Lower lobe of right lung (tissue), 2 donors: Measurements from ENCODE around the gene ATP13A4. TPM values are rescaled to one million over a fixed set of nuclear protein-coding genes. Genes with fewer than 3 reads are reported as not detected.

Source experiments
- ATAC-seq, 2 donors: fragments of 200-7000 bp; cut with Tn5 transposase; one replicate each; pipeline ENCODE4 v1.9.1; 2020 to 2022; ENCODE audit warnings: mild to moderate bottlenecking in 2 of 2, moderate library complexity in 2 of 2
- DNase-seq: peaks from one replicate; pipeline ENCODE4 v3.0.0-alpha.2; 2020
- H3K27ac ChIP-seq: fragments of 200-600 bp; one replicate; pipeline ENCODE4 v1.8.0; 2022
- H3K27me3 ChIP-seq: fragments of 200-600 bp; one replicate; pipeline ENCODE4 v1.8.0; 2022; ENCODE audit warnings: low read depth
- H3K36me3 ChIP-seq: fragments of 200-600 bp; one replicate; pipeline ENCODE4 v1.8.0; 2022; ENCODE audit warnings: mild to moderate bottlenecking
- H3K4me1 ChIP-seq: fragments of 200-600 bp; one replicate; pipeline ENCODE4 v1.8.0; 2022
- H3K4me3 ChIP-seq: fragments of 200-600 bp; one replicate; pipeline ENCODE4 v1.8.0; 2022; ENCODE audit warnings: mild to moderate bottlenecking
- H3K9me3 ChIP-seq: fragments of 200-600 bp; one replicate; pipeline ENCODE4 v1.8.0; 2022
- intact Hi-C: fragments of 100-400 bp; cut with DNase I; formaldehyde crosslinking; loops from one replicate; pipeline ENCODE4 v1.11.0; 2022
- total RNA-seq: library from RNA; stranded (reverse); fragmentation: NEBNext Ultra II Directional; extraction: Animal tissue kit (Norgen Biotek cat#: 25700); gene quantifications from one replicate; pipeline ENCODE4 v1.2.1, GENCODE V29; 2021
- TF ChIP-seq, protein P1 (sequence below): fragments of 200-600 bp; IDR thresholded peaks from one replicate; pipeline ENCODE4 v1.8.0; 2022; ENCODE audit warnings: antibody characterized with exemption, mild to moderate bottlenecking
- donor health status: DM: no; HTN: yes; CAD: no; lungs with severe emphysema.

The ATP13A4 gene
- total RNA-seq, 1 donor from 2014 or later: 188 TPM

DNA sequence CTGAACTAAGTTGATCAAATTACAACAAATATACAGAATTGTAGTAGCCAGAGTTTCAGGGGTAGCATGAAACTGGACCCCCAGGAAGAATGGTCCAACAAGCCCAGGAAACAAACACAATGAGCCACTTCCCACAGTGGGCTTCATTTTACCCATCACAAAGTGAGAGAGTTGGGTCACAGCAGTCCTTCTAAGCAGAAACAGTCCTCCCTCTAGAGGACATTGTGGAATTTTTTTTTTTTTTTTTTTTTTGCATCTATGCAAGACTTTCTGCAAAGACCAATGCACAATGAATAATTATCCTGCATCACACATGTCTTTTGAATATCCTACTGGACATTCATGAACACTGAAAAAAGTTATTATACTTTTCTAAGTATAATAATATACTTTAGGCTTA lies 102.4 kb downstream of the ATP13A4 start:
- Histone ChIP-seq H3K4me1 (no peaks in the 10 kb centered on the region), H3K4me3 (no peak overlapping the region), H3K27ac (no peak overlapping the region), H3K27me3 (no peaks in the 10 kb centered on the region), H3K36me3 (peaks cover 52% of the 10 kb centered on the region), H3K9me3 (no peaks in the 10 kb centered on the region)
- ATAC-seq: no peak
- TF ChIP-seq, protein P1, sequence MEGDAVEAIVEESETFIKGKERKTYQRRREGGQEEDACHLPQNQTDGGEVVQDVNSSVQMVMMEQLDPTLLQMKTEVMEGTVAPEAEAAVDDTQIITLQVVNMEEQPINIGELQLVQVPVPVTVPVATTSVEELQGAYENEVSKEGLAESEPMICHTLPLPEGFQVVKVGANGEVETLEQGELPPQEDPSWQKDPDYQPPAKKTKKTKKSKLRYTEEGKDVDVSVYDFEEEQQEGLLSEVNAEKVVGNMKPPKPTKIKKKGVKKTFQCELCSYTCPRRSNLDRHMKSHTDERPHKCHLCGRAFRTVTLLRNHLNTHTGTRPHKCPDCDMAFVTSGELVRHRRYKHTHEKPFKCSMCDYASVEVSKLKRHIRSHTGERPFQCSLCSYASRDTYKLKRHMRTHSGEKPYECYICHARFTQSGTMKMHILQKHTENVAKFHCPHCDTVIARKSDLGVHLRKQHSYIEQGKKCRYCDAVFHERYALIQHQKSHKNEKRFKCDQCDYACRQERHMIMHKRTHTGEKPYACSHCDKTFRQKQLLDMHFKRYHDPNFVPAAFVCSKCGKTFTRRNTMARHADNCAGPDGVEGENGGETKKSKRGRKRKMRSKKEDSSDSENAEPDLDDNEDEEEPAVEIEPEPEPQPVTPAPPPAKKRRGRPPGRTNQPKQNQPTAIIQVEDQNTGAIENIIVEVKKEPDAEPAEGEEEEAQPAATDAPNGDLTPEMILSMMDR: no peak
- no peak for DNase-seq
- intact Hi-C loops: no loop called here

DNA sequence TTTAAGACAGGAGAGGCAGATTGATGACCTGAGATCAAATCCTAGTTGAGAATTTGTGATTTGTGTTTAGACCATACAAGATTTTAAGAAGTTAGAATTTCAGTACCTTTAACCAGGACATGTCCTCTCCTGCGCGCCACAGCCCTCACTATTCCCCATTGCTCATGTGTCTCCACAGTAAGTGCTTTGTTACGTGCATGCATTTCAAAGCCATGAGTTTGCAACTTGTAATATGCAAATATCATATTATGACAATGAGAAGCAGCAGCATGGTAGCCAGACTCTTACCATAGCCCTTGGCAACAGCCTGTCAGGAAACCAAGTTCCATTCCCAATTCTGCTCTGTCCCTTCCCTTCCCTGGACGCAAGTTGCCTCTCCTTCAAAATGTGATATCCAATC lies 102.8 kb downstream of the ATP13A4 start:
- H3K27ac ChIP-seq: no peak overlapping the region
- TF ChIP-seq, protein P1: no peak
- intact Hi-C loops: no loop called here

DNA sequence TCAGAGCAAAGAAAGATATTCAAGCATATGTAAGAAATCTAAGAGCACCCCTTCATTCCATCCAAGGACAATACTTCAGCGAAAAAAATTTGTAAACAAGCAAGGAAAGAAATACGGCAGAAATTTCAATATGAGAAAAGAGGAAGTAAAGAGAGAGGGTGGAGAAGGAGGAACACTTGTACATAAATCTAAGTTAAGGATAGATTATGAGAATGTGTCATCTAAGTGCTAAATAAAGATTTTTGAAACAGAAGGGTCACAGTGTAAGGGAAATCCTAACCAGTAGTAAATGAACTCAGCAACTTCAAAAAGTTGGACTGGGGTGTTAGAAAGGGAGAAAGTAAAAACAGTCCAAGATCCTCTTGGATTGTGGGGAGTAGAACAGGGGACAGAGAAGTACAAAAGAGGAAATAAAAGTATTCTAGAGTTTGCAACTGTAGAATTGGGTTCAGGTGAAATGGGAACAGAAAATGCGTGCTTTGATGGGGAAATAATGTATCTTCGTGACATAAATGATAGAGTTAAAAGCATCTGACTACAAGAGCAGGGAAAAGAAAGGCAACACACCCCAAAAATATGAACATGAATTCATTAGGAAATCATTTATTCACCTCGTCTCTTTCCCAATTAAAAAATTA lies 107.6 kb downstream of the ATP13A4 start:
- Histone ChIP-seq H3K27ac (no peak overlapping the region), H3K36me3 (peaks cover 57% of the 10 kb centered on the region), H3K4me1 (no peaks in the 10 kb centered on the region), H3K9me3 (no peaks in the 10 kb centered on the region), H3K4me3 (no peak overlapping the region), H3K27me3 (no peaks in the 10 kb centered on the region)
- no peak for ATAC-seq
- TF ChIP-seq, protein P1: no peak
- DNase-seq: no peak
- intact Hi-C loops: no loop called here

More for the DNA sequence above, 102.8 kb downstream of the ATP13A4 start:
- Histone ChIP-seq H3K4me3 (no peak overlapping the region), H3K27me3 (no peaks in the 10 kb centered on the region), H3K4me1 (no peaks in the 10 kb centered on the region), H3K36me3 (peaks cover 56% of the 10 kb centered on the region), H3K9me3 (no peaks in the 10 kb centered on the region)
- DNase-seq (no peak), ATAC-seq (no peak)

DNA sequence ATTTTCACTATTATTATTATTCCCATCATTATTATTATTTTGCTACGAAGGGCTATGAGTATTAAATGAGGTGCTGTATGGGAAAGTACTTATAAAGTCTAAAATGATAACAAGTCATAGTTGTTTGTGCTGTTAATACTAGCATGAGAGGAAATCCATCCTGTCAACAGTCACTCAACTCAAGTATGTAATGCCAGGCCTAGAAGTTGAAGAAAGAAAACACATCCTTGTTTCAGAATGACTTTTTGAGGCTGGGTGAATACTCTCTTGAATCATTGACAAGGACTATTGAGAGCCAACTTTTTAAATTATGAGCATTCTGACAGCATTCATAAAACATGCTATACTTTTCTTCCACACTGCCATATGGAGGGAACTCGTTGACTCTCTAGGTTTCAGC lies 115.3 kb downstream of the ATP13A4 start:
- no peak for DNase-seq
- ATAC-seq: no peak
- Histone ChIP-seq H3K9me3 (no peaks in the 10 kb centered on the region), H3K27ac (no peak overlapping the region), H3K4me1 (no peaks in the 10 kb centered on the region), H3K36me3 (peaks cover 54% of the 10 kb centered on the region), H3K27me3 (no peaks in the 10 kb centered on the region), H3K4me3 (no peak overlapping the region)
- intact Hi-C loops: no loop called here
- TF ChIP-seq, protein P1: no peak

DNA sequence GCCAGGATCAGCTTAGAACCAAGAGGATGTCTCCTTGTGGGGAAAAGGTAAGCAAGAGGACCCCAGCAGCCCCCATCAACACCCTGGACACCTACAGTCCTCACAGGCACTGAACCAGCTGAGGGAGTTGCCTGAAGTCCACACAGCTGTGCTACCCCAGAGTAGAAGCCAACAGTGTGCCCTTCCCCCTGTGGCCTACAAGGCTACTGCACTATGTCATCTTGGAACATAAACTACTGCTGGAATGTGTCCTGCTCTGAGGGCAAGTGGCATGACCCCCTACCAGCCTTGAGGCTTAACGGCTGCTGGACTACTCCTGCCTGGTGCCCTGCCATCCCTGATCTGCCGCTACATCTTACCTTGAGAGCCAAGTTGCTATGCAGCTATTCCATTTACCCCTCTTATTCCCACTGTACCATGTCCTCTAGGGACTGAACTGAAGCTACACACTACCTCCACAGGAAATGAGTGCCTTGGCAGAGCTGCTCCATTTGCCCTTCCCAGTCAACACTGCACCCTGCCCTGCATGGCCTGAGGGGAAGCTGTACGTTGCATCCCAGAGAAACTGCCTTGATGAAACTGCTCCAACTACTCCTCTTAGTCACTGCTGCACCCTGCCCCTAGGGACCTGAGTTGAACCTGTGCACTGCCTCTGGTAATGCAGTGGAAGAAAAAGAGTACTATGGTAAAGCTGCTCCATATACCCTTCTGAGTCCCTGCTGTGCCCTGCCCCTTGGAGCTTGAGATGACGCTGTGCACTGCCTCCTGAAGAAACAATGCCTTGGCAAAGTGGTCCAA lies 135.9 kb downstream of the ATP13A4 start:
- Histone ChIP-seq H3K27ac (no peak overlapping the region), H3K9me3 (peaks cover 14% of the 10 kb centered on the region), H3K4me3 (no peak overlapping the region), H3K36me3 (peaks cover 18% of the 10 kb centered on the region), H3K4me1 (no peaks in the 10 kb centered on the region), H3K27me3 (no peaks in the 10 kb centered on the region)
- DNase-seq (no peak), ATAC-seq (peak; percentile 41)
- intact Hi-C loops: no loop called here
- TF ChIP-seq, protein P1: no peak
